Measurements from ENCODE around the gene INHBB. TPM values are rescaled to one million over a fixed set of nuclear protein-coding genes. Genes with fewer than 3 reads are reported as not detected.
A peak's percentile ranks its signal among the peaks of the same experiment; 100 is the strongest.

The INHBB gene
- total RNA-seq, 1 donor from 2014 or later: not detected

DNA sequence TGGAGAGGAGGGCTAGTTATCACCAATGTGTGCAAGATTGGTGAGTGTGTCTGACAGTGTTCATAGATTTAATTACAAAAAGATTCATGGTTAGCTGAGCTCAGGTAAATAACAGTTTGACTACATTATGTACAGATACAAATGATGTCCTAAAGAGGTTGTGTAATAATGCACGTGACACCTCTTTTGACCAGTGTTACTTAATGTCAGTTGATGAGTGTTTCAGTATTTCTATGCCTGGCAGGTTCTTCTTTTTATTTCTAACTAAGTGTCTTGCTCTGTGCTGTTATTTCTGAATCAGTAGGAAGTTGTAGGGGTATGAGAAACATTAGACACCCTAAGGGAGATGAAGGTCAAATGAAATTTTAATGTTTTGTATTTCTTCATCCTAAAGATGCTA, 7.9 kb upstream of the INHBB start:
- Mint-ChIP-seq H3K27me3 (peaks cover 71% of the 10 kb centered on the region), H3K4me1 (ENCODE audit: low read depth) (no peaks in the 10 kb centered on the region), H3K4me3 (ENCODE audit: low read depth) (no peak overlapping the region), H3K36me3 (ENCODE audit: insufficient read depth) (no peaks in the 10 kb centered on the region), H3K27ac (no peak overlapping the region), H3K9me3 (ENCODE audit: low read depth) (no peaks in the 10 kb centered on the region)
- no peak for DNase-seq (ENCODE audit: low spot score, unreplicated experiment)
- TF ChIP-seq CTCF (IDR thresholded peaks at IDR 0.05; ENCODE audit: unreplicated experiment): no peak

- Mint-ChIP-seq H3K27ac (no peak overlapping the region), H3K4me1 (ENCODE audit: low read depth) (peaks cover 2% of the 10 kb centered on the region), H3K27me3 (peaks cover 61% of the 10 kb centered on the region), H3K36me3 (ENCODE audit: insufficient read depth) (no peaks in the 10 kb centered on the region), H3K4me3 (ENCODE audit: low read depth) (no peak overlapping the region), H3K9me3 (ENCODE audit: low read depth) (no peaks in the 10 kb centered on the region)
- no peak for TF ChIP-seq CTCF (IDR thresholded peaks at IDR 0.05; ENCODE audit: unreplicated experiment)
- no peak for DNase-seq (ENCODE audit: low spot score, unreplicated experiment)
Observed at GRCh38 chr2:120341977-120342376, 4.0 kb upstream of the INHBB start.

DNA sequence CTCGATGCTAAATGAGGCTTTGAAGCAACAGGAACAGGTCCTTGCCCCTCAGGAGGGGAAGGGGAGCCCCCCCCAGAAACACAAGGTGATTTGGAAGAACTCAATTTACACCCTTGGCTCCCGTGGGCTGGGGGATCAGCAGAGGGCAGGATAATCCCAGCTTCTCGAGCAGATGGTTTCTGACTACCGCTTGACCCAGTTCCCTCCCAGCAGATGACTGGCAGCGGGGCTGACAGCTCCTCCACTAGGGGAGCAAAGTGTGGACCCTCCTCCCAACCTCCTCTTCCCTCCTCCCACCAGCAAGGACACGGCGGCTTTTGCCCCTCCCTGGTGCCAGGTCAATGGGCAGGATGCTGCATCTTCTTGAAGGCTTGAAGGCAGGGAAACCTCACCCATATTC, 3.5 kb upstream of the INHBB start:
- H3K27me3 Mint-ChIP-seq: peaks cover 62% of the 10 kb centered on the region
- no peak for DNase-seq (ENCODE audit: low spot score, unreplicated experiment)
- H3K36me3 Mint-ChIP-seq (ENCODE audit: insufficient read depth): no peaks in the 10 kb centered on the region
- no peak overlapping the region for H3K4me3 Mint-ChIP-seq (ENCODE audit: low read depth)
- no peak for TF ChIP-seq CTCF (IDR thresholded peaks at IDR 0.05; ENCODE audit: unreplicated experiment)
- H3K4me1 Mint-ChIP-seq (ENCODE audit: low read depth): peaks cover 5% of the 10 kb centered on the region
- H3K27ac Mint-ChIP-seq: no peak overlapping the region
- no peaks in the 10 kb centered on the region for H3K9me3 Mint-ChIP-seq (ENCODE audit: low read depth)

- Mint-ChIP-seq H3K27me3 (peaks cover 64% of the 10 kb centered on the region), H3K4me1 (ENCODE audit: low read depth) (peaks cover 11% of the 10 kb centered on the region), H3K27ac (peak overlapping the region; percentile 82), H3K9me3 (ENCODE audit: low read depth) (no peaks in the 10 kb centered on the region), H3K4me3 (ENCODE audit: low read depth) (no peak overlapping the region), H3K36me3 (ENCODE audit: insufficient read depth) (no peaks in the 10 kb centered on the region)
- TF ChIP-seq CTCF (IDR thresholded peaks at IDR 0.05; ENCODE audit: unreplicated experiment): no peak
- no peak for DNase-seq (ENCODE audit: low spot score, unreplicated experiment)
Observed at GRCh38 chr2:120343100-120343432, 2.9 kb upstream of the INHBB start.

DNA sequence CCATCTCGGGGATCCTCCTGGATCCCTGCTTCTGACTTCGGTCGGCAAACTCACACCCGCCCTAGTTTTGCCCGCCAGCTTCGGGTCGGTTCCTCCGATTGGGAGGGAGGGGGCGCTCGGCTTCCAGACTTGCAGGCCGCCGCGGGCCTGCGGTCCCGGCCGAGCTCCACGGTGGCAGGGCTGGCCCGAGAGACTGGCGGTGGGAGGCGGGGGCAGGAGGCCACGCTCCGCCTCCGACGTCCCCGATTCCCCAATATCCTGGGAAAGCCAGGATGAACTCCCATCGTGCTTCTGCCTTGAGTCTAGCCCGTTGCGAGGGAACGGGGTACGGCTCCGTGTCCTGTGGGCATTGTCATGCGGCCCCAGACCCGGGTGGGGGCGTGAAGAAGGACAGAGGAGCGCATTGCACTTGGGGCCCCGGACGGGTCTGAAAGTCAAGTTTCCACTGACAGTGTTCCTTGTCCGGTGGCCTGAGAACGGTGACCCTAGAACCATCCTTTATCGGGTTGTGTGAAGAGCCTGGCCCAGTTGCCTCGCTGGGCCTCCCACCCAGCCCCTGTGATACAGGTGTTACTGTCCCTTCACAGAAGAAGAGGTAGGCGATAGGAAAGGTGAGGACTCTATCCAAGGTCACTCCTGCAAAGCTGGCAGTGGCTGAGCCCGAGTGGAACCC, 2.4 kb upstream of the INHBB start:
- H3K9me3 Mint-ChIP-seq (ENCODE audit: low read depth): no peaks in the 10 kb centered on the region
- peak; percentile 75 for DNase-seq (ENCODE audit: low spot score, unreplicated experiment)
- no peak overlapping the region for H3K27ac Mint-ChIP-seq
- peaks cover 14% of the 10 kb centered on the region for H3K4me1 Mint-ChIP-seq (ENCODE audit: low read depth)
- peak overlapping the region; percentile 16 for H3K4me3 Mint-ChIP-seq (ENCODE audit: low read depth)
- peak; percentile 82 for TF ChIP-seq CTCF (IDR thresholded peaks at IDR 0.05; ENCODE audit: unreplicated experiment)
- peaks cover 64% of the 10 kb centered on the region for H3K27me3 Mint-ChIP-seq
- no peaks in the 10 kb centered on the region for H3K36me3 Mint-ChIP-seq (ENCODE audit: insufficient read depth)
